Measurements from ENCODE around the gene SLBP. TPM values are rescaled to one million over a fixed set of nuclear protein-coding genes. Genes with fewer than 3 reads are reported as not detected.

SLBP gene
- total and polyA plus RNA-seq, 2 of the 8 experiments (the other 6 are each of a cell fraction or from before 2014, with no cell fraction given): 44.1 to 49.0 TPM

DNA sequence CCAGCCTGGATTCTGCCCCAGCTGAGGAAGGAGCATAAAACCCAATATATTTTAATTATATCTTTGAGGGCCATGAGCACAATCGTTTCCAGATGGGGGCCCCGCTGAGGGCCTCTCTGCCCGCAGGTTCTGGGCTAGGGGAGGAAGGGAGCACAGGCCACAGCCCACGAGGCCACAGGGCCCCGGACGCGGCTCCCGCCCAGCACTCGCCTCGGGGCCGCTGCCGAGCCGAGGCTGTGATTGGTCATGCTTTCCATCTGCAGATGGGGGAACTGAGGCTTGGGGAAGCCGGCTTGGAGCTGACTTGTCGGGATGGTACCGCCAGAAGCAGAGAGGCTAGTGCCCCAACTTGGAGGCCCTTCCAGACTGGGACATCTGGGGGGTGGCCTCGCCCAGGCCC is 43.2 kb upstream of the SLBP start:
- no peaks in the 10 kb centered on the region for H3K36me3 ChIP-seq (ENCODE audit: control insufficient read depth in 2 of 4, insufficient read depth in 4 of 4, low read length in 3 of 4)
- no peak overlapping the region for H3K27ac ChIP-seq (ENCODE audit: low read depth, low read length)
- no peak overlapping the region for H2BK12ac ChIP-seq (ENCODE audit: low read depth, low read length)
- POLR2A ChIA-PET (ENCODE audit: partially characterized antibody): interaction anchor here (0.6 to 1.6 kb wide), 4 partner anchors 10 to 96 kb away, joined by 3 read pairs; no protein-coding TSS in a partner anchor
- no peak overlapping the region for H2AFZ ChIP-seq (ENCODE audit: low read length)
- no peak overlapping the region for H3K14ac ChIP-seq (ENCODE audit: insufficient read length)
- H2BK5ac ChIP-seq (ENCODE audit: low read depth, low read length): no peak overlapping the region
- H3K27me3 ChIP-seq (replicated peaks in 1 of 4; ENCODE audit: control insufficient read depth in 3 of 4, extremely low read depth in 1 of 4, insufficient read depth in 3 of 4, low read length in 3 of 4): no peaks in the 10 kb centered on the region
- FAIRE-seq (no peak), DNase-seq (ENCODE audit: low read depth in 1 of 2, low spot score in 2 of 2) (no peak)
- H3K4ac ChIP-seq (replicated peaks; ENCODE audit: insufficient read length, low read depth, low read length): no peak overlapping the region
- H3K4me3 ChIP-seq (ENCODE audit: extremely low read depth in 1 of 4, insufficient read depth in 2 of 4, low read depth in 3 of 4, low read length in 4 of 4): no peak overlapping the region
- no peak overlapping the region for H2BK15ac ChIP-seq (ENCODE audit: low read length)
- no peaks in the 10 kb centered on the region for H3K9me3 ChIP-seq (ENCODE audit: insufficient read depth in 2 of 2, low read depth in 1 of 2, low read length in 1 of 2)
- H2BK120ac ChIP-seq (replicated peaks; ENCODE audit: low read depth, low read length): no peak overlapping the region
- H3K79me1 ChIP-seq (ENCODE audit: low read depth, low read length): no peaks in the 10 kb centered on the region
- WGBS, 2 experiments (ENCODE audit: extremely low coverage in 1 of 2, insufficient coverage in 1 of 2, insufficient read length in 1 of 2, insufficient replicate concordance in 2 of 2, low coverage in 1 of 2, low lambda C conversion rate in 2 of 2, missing lambda C conversion rate in 1 of 2): 94% methylated on average over 17 of the region's 17 CpGs; no CpG with 5 or more reads in 1 of the 2 experiments
- no peak overlapping the region for H3K56ac ChIP-seq (replicated peaks; ENCODE audit: insufficient read length, low read depth, low read length)
- H3K18ac ChIP-seq (ENCODE audit: extremely low read depth, low read length): no peak overlapping the region
- H3K23ac ChIP-seq (ENCODE audit: insufficient read length): no peak overlapping the region
- no peak overlapping the region for H4K91ac ChIP-seq (replicated peaks; ENCODE audit: insufficient read length, low read length)
- H3K79me2 ChIP-seq (ENCODE audit: control insufficient read depth in 1 of 2, insufficient read depth in 2 of 2, low read length in 2 of 2): no peaks in the 10 kb centered on the region
- H2AK5ac ChIP-seq (ENCODE audit: low read depth, low read length): 0 out of 2 replicates have a peak overlapping the region, but pooled peaks have one; percentile 24
- CTCF ChIA-PET (ENCODE audit: partially characterized antibody): interaction anchor here (1.2 to 71.2 kb wide), 3 partner anchors 10 to 88 kb away, joined by 3 to 2507 read pairs (median 2507); partner anchors contain the start of gene FGFR3
- no peak overlapping the region for H3K9ac ChIP-seq (replicated peaks in 1 of 4; ENCODE audit: extremely low read depth in 1 of 4, low read depth in 3 of 4, low read length in 3 of 4)
- no peaks in the 10 kb centered on the region for H4K20me1 ChIP-seq (replicated peaks in 1 of 2; ENCODE audit: control insufficient read depth in 1 of 2, insufficient read depth in 2 of 2, low read length in 2 of 2)
- no peak overlapping the region for H4K5ac ChIP-seq (ENCODE audit: insufficient read length, low read depth, low read length)
- H3K4me2 ChIP-seq (ENCODE audit: insufficient read depth in 1 of 2, low read depth in 2 of 2, low read length in 2 of 2): no peak overlapping the region
- TF ChIP-seq MAFK (IDR thresholded peaks at IDR 0.05; ENCODE audit: low read depth, low read length) (no peak), POLR2AphosphoS5 (IDR thresholded peaks at IDR 0.05; ENCODE audit: low read depth, low read length) (no peak)
- peaks cover 0 to 15% (median 6%) of the 10 kb centered on the region in 4 experiments; a peak in 4 of 7 replicates for H3K4me1 ChIP-seq (replicated peaks in 1 of 4; ENCODE audit: control insufficient read depth in 3 of 4, insufficient read depth in 4 of 4, low read length in 3 of 4)
- no peak overlapping the region for H2BK20ac ChIP-seq (ENCODE audit: low read length)
- H3K23me2 ChIP-seq (ENCODE audit: low read depth, low read length): no peaks in the 10 kb centered on the region
- peak overlapping the region; percentile 51; the same call in 1 of the 2 replicates for H4K8ac ChIP-seq (ENCODE audit: extremely low read depth, insufficient read depth, low read length)

All from H1 (cell line).